HG03108 (cell line): ENCODE results near the gene KRTAP10-2.

ENCODE experiments used
- ATAC-seq: cut with Tn5 transposase; IDR thresholded peaks from one replicate; pipeline ENCODE4 v1.9.1; 2021; ENCODE audit warnings: moderate library complexity; ENCODE audit not compliant: unreplicated experiment

KRTAP10-2 gene

DNA sequence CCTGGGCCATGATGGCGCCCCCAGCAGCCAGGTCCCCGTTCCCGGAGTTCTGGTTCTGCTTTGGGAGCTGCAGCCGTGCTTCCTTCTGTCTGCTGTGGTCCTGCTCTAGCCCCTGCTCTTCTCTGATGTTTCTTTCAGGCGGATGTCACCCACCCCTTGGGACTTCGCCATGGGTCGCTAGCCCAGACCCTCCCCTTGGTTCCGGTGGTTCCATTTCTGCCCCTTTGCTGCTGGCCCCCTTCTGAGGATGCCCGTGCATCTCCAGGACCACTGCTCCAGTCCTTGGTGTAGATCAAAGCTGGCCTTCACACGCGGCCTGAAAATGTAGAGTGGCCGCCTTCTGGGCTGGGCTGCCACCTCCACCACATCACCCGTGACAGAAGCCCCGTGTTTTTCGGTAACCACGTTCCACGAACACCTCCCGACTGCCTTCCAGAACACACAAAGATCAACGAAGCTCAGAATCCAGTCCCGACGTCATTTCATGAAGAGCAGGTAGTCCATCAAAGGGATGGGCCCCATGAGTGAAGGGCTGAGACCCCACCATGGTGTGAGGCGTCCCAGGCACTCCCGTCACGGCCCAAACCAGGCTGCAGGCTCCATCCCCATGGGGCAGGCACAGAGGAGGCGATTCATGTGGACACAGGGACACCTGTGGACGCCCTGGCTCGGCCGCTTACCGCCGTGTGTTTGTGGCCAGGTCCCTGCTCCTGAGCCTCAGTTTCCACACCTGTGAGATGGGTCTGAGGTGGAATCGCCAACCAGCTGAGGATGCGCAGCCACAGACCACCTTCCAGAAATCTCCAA lies 35.7 kb downstream of the KRTAP10-2 start:
- ATAC-seq = no peak

DNA sequence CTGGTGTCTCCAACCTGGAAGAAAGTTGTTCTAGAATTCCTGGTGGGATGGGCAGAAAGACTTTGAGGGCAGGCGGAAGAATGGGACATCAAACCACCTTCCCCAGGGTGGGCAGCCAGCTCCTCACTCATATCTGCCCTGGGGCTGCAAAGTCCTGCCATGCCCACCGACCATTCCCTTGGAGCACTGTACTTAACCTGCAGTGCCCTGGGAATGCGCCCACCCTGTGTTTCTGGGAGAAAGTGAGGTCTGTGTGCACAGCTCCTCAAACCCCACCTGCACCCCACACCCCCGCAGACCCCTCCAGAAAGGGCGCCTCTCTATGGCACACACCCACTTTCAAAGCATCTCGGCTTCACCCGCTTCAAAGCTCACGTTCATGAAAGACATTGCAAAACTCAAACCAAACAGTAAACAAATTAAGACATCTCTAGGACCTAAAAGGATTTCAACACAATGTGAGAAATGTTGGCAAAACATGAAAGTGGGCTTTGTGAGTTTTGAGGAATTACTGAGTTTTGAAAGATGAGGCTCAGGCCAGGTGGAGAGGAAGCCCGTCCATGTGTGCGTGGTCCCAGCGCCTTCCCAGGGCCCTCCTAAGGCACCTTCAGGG lies 36.5 kb downstream of the KRTAP10-2 start:
- ATAC-seq = no peak

DNA sequence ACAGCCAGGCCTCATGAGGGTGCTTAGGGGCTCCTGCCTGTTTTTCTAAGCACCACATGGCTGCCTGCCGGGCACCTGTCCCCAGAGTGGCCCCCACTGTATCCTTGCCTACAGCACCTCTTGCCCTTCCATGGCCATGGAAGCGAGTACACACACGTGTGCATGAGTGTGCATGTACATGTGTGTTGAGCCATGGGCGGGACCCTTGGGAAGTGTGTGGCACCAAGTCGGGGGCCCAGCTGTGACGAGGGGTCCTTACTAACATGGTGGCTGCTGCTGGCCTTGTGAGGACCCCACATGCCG lies 37.1 kb downstream of the KRTAP10-2 start:
- ATAC-seq = no peak

DNA sequence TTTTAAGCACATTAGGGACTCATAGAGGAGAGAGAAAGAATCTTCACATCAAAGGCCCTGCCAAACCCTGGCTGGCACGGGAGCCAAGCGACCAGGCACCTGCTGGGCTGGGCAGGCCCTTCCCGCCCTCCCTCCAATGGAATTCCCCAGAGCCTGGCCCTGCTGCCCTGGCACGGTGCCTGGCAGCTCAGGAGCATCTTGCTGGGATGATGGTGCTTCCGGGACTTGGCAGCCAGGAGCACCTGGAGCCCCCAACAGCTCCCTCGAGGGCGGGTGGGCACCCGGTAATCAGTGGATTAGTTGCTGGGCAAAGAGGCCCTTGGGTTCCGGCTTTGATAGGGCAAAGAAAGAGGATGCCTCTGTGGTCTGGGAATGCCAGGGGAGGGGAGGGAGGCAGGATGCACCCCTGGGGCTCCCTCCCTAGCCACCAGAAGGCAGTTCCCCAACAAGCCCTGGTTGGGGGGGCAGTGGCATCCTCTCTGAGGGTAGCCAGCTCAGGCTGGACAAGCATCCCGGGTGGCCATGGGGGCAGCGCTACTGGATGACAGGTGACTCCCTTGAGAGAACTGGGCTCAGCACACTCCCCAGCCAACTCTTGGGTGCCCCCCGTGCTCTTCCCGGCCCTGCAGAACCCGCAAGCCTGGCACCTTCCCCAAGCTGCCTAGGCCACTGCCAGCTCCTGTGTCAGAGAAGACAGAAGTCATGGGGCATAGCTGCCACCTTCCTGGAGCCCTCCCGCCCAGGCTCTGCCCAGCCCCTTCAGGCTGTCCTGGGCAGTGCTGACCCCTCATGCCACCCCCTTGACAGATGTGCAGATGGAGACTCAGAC lies 37.7 kb downstream of the KRTAP10-2 start:
- no peak for ATAC-seq

DNA sequence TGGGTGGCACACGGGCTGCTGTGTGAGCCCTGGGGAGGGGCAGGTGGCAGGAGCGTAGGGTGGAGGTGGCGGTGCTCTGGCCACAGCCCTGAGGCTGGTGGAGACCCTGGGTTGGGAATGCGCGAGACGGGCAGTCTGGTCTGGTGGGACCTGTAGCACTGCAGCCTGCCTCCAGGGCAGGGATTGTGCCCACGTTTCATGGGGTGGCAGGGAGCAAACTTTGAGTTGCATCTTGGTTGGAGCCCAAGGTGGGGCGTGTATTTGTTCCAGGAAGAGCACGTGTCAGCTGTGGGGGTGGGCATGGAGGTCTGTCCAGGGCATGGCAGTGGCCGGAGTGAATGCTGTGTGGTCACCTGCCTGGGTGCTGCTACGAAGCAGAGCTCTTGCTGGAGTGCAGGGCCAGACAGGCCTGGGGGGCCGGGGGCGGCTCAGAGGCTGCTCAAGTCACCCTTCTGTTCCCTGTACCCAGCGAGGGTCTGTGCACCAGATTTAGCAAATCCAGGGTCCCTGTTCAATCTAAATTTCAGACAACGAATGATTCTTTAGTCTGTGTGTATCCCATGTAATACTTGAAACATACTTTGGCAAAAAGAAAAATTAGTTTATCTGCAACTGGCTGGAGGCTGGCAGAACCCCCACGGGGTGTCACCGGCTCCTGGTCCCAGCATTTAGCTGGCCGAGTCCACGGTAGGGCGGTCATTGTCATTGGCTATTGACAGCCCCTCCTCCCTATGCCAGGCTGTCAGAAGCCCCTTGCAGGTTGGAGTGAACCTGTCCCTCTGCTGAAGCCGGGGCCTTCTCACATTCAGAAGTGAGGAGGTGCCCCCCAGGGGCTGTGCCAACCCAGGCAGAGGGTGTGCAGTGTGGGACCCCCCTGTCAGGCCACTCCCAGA lies 38.6 kb downstream of the KRTAP10-2 start:
- ATAC-seq = no peak

DNA sequence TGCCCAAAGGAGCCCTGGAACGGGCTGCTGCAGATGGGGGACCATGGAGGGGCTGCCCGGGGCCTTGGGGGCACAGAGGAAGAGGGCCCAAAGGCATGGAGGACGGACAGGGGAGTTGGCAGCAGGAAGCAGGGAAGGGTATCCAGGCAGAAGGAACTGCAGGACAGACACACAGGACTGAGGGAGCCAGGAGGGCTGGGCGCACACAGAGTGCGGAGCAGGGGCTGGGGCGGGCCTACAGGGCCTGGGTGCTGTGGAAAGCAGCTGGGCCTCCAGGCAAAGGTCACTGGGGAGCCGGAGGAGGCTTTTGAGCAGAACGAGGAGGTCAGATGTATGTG lies 39.4 kb downstream of the KRTAP10-2 start:
- no peak for ATAC-seq

DNA sequence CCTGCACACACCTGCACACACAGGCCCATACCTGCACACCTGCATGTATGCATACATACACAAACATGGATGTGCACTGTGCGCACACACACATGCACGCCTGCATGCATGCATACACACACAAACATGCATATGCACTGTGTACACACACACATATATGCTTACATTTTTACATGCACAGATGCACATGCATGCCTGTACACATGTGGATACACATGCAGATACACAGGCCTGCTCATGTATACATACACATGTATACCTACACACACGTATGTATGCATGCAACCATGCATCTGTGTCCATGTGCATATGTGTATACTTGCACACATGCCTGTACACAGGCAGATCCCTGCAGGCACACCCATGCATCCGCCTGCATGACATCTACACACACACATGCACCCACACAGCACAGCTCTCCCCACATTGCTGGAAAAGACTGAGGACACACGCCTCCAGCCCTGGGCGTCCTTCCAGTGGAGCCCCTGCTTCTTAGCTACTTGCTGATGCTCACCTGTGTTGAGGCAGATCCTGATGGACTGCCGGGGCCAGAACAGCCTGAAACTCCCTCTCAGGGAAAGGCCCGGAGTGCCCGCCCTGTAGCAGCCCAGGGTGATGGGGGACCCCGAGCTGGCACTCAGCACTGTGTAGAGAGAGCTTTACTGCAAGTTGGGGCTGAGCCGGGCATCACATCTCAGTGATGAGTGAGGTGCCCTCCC lies 39.9 kb downstream of the KRTAP10-2 start:
- no peak for ATAC-seq

DNA sequence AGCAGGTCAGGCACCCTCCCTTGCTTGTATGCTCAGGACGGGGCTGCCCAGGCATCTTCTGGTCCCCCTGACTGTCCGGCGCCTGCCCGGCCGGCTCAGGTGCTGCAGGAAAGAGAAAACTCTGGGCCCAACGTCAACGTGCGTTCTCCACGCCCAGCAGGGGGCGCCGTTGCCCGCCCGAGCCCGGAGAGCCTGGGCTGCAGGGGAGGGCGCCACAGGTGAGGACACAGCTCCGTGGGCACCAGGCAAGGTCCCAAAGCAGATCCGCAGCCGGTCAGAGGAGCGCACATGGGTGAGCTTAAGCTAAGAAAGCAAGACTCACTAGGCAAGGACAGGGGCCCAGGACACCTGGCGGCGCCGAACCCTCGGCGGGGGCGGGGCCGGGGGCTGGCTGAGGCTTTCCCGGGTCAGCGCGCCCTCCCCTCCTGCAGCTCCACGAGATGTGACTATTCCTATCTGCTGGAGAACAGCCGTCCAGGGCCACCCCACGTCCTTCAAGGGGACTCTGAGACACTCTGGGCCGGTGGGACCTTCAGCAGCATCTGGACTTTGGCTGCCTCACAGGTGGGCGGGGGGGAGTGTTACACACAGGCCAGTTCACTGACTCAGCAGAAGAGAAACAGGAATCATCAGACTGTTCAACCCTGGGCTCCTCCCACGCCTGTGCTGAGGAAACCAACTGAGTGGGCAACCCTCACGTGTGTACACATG lies 40.6 kb downstream of the KRTAP10-2 start:
- ATAC-seq = no peak

DNA sequence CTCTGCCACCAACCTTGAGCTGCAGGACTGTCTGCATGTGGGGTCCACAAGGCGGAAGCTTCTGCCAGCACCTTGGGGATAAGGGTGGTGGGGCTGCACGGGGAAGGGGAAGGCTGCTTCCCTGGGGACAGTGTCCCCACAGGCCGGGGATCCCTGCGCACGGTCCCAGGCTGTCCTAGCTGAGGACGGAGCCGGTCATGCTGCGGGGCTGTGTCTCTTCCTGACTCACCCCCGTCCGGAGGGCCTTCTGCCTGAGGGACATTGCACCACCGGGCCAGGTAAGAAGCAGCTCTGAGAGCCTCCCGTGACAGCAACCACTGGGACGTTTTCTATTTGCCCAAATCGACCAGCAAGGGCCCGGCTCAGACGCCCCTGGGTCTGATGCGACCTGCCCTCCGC lies 41.2 kb downstream of the KRTAP10-2 start:
- ATAC-seq = no peak

DNA sequence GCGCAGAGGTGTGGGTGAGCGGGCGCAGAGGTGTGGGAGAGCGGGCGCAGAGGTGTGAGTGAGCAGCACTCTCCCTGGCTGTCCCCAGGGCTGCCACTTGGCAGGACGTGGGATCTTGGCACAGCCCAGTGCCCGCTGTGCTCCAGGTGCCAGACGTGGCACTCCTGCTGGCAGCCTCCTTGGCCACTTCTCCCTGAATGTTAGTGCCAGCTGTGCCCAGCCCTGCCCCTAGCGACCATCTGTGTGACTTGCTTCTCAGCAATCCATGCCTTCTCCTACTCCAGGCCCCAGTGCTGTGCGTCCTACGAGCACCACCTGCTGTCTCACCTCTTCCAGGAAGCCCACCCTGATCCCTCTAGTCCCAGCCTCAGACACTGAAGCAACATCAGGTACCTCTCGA lies 41.8 kb downstream of the KRTAP10-2 start:
- ATAC-seq = no peak

DNA sequence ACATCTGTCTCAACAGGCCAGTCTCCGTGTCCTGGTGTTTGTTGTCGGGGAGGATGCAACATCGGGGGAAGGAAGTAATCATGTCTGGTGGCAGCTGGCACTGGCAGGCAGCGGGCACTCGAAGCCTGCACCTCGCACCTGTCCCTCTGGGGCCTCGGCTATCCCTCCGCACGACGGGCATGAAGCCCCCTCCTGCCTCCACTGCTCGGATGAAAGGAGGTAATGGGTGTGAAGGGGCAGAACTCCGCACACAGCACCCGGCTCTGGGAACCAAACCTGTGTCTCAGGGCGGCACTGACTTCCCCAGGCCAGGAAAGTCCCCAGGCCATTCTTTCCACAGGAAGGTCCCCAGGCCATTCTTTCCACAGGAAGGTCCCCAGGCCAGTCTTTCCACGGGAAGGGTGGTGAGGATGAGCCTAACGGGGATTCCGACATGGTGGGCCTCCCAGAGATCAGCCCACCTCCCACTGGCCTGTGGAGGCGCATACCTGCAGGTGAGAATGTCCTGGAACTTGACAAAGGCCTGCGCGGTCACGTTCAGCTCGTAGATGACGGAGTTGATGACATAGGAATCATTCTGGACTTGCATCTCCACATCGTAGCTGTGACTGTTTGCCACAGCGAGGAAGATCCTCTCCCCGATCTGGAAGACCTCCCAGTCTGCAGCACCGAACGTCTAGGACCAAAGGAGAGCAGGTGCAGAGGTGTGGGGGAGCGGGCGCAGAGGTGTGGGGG lies 42.4 kb downstream of the KRTAP10-2 start:
- no peak for ATAC-seq

DNA sequence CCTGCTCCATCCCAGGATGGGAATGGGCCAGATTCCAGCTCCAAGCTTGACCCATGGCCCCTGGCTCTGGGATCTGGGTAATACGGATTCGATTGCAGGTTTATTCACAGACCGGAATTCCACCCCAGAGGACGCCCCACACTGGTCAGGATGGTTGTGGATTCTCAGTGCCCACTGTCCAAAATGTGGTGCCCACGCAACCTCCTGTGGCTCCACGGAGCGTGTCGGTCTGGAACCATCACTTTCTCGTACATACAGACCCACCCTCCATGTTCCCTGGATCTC lies 42.9 kb downstream of the KRTAP10-2 start:
- no peak for ATAC-seq

DNA sequence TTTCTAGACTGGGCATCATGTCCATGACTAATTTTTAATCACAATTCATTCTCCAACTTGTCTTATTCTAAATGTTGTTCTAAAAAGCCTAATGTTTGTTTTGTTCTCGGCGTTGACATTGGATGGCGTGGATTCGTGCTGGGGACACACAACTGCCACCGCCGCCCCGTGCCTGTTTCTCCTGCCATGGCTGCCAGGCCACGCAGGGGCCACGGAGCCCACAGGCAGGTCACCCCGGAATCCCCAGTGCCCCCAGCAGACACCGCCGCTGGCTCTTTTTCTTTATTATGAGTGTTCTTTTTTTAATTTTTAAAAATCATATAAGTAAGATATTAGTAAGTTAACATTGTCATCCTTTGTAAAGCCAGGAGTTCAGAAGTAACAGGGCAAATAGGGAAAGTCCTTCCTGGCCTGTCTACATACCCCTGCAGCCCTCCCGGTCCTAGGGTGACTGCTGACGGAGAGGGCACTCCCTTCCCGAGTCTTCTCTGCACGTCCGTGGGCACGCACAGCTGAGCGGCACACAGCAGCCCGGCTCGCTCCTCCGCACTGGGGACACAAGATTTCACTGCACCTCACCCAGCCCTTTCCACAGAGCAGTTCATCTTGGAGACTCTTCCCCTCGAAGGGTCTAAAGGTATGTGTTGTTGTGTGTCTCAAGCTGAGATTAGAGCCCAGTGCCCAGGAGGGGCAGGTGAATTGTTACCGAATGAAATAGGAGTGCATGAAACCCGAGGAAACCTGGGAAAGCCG lies 43.5 kb downstream of the KRTAP10-2 start:
- ATAC-seq = no peak

DNA sequence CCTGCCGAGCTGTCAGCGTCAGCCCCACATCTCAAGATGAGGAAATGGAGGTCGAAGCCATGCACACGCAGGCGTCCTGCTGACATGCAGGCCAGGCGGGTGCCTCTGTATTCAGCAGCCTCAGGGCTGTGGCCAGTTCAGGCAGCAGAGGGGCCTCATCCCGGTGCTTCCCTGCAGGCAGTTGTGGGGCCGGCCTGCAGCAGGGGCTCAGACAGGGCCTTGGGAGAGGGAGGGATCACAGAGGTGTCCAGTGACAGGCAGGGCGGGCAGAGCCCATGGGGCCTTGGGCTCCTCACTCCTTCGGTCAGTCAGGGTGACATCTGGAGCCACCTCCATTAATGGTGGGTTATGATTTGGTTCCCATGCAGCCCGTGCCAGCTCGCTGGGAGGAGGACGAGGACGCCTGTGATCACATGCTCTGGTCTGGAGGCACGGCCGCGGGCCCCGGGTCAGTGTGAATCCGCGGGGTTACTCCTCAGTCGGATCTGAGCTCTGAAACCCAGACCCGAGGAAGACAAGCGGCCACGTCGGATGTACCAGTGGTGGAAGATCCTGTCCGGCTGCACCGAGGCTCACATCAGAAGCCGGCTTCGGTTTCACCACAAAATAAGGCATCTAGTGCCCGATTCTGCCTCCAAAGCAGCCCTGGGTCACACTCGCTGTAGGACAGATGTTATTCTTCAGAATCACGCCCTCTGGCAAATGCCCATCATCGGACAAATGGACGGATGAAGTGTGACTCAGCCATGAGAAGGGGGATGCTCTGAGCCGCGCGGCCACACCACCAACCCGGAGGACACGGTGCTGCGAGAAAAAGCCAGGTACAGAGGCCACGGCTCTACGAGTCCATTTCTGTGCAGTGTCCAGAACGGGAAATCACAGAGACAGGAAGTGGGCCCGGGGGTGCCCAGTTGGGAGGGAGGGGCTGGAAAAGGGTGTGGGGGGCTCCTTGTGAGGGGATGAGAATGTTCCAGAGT lies 44.7 kb downstream of the KRTAP10-2 start:
- ATAC-seq = no peak

DNA sequence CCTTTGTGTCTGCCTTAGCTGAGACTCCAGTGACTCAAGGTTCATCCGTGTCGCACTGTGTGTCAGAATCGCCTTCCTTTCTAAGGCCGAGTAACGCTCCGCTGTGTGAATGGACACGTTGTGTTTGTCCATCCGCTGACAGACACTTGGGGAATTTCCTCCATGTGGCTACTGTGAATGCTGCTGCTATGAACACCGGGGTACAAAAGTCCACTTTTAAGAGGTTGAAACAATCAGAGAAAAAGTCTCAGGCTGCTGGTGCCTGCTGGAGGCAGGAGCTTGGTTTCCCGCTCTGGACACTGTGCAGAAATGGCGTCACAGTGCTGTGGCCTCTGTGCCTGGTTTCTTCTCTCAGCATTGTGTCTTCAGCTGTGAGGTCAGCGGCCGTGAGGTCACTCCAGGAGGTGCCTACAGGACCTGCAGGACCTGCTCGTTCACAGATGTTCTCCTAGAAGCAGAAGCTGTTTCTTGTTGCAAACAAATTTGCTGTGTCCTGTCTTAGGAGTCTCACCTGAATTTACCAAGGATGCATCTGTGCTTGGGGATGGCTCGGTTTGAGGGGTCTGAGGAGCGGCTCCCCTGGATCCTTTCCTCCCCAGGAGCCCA lies 45.5 kb downstream of the KRTAP10-2 start:
- no peak for ATAC-seq

DNA sequence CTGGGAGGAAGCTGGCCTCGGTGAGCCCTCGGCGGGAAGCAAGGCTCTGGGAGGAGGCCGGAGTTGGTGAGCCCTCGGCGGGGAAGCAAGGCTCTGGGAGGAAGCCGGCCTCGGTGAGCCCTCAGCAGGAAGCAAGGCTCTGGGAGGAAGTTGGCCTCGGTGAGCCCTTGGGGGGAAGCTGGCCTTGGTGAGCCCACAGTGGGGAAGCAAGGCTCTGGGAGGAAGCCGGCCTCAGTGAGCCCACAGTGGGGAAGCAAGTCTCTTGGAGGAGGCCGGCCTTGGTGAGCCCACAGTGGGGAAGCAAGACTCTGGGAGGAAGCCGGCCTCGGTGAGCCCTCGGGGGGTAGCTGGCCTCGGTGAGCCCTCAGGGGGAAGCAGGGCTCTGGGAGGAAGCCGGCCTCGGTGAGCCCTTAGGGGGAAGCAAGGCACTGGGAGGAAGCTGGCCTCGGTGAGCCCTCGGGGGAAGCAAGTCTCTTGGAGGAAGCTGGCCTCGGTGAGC lies 47.4 kb downstream of the KRTAP10-2 start:
- no peak for ATAC-seq
